HCT116 (cell line): Measurements from ENCODE around the gene ABCC10. TPM values are rescaled to one million over a fixed set of nuclear protein-coding genes. Genes with fewer than 3 reads are reported as not detected.

ENCODE experiments used
- ATAC-seq: fragments of 200-7000 bp; cut with Tn5 transposase; 2 replicates; pipeline ENCODE4 v1.9.1; 2020; ENCODE audit warnings: mild to moderate bottlenecking, moderate library complexity
- BruUV-seq: library from RNA; stranded (reverse); fragments of 400-500 nt; replicated peaks from 2 replicates; lab custom pipeline; 2021; lab: Mats Ljungman, UMichigan
- CTCF ChIA-PET: fragments of 300-600 bp; sonication (Branson Sonifier 250); formaldehyde crosslinking; loops from one replicate; lab custom pipeline; 2021; ENCODE audit warnings: antibody characterized with exemption; lab: Charles Lee
- POLR2A ChIA-PET: fragments of 300-600, 350-600 bp; sonication (Branson Sonifier 250); formaldehyde crosslinking; loops from one replicate; lab custom pipeline; 2021; ENCODE audit warnings: antibody characterized with exemption; lab: Charles Lee
- RAD21 ChIA-PET, 2 experiments: fragments of 300-600 bp; sonication (Branson Sonifier 250); formaldehyde crosslinking; loops; one replicate each; lab custom pipeline; 2023; ENCODE audit warnings: low total read pairs in 2 of 2; ENCODE audit not compliant: uncharacterized antibody in 2 of 2, unreplicated experiment in 2 of 2, low non-redundant PET in 1 of 2; lab: Charles Lee
- DNase-seq: peaks from one replicate; pipeline ENCODE4 v3.0.0-alpha.2; 2010; ENCODE audit warnings: low read depth, low spot score
- H2AFZ ChIP-seq: fragments of 200-600 bp; shearing (Covaris generic), sonication (generic); 2 replicates; pipeline ENCODE4 v1.6.1; 2017; ENCODE audit warnings: low read depth, mixed run types, mixed read lengths, antibody characterized with exemption, low read length; ENCODE audit not compliant: poor library complexity, severe bottlenecking
- H3K27ac ChIP-seq: 2 replicates; pipeline ENCODE4 v1.5.1; 2012; ENCODE audit warnings: low read depth, low read length
- H3K27me3 ChIP-seq: fragments of 200-600 bp; sonication (generic); 2 replicates; pipeline ENCODE4 v1.6.1; 2016; ENCODE audit warnings: mixed run types, low read length, mixed read lengths; ENCODE audit not compliant: insufficient read depth
- H3K36me3 ChIP-seq, 2 experiments: fragments of 200-500 bp in 1 of 2; fragments of 200-600 bp in 1 of 2; sonication (Bioruptor generic) in 1 of 2; sonication (generic) in 1 of 2; 2 replicates each; pipeline versions ENCODE4 v1.5.1 to v1.6.1; 2014 to 2016; ENCODE audit warnings: low read length in 2 of 2, inconsistent platforms in 1 of 2, mixed read lengths in 1 of 2, mixed run types in 1 of 2; ENCODE audit not compliant: insufficient read depth in 2 of 2, control insufficient read depth in 1 of 2
- H3K4me1 ChIP-seq, 2 experiments: fragments of 200-600 bp in 1 of 2; sonication (generic) in 1 of 2; 2 replicates each; pipeline versions ENCODE4 v1.5.1 to v1.6.1; 2012 to 2017; ENCODE audit warnings: low read length in 2 of 2, inconsistent platforms in 1 of 2, mild to moderate bottlenecking in 1 of 2, mixed read lengths in 1 of 2, mixed run types in 1 of 2, moderate library complexity in 1 of 2; ENCODE audit not compliant: insufficient read depth in 2 of 2, control insufficient read depth in 1 of 2
- H3K4me2 ChIP-seq: fragments of 200-600 bp; sonication (generic); 2 replicates; pipeline ENCODE4 v1.6.1; 2017; ENCODE audit warnings: mixed run types, low read length, mixed read lengths
- H3K4me3 ChIP-seq, 2 experiments: fragments of 200-600 bp in 1 of 2; sonication (generic) in 1 of 2; replicated peaks in 1 of 2; 2 replicates each; pipeline ENCODE4 v1.5.1; 2011 to 2016; ENCODE audit warnings: low read length in 2 of 2, control low read depth in 1 of 2, low read depth in 1 of 2, mild to moderate bottlenecking in 1 of 2, mixed read lengths in 1 of 2, mixed run types in 1 of 2
- H3K79me2 ChIP-seq: fragments of 200-600 bp; sonication (generic); 2 replicates; pipeline ENCODE4 v1.6.1; 2017; ENCODE audit warnings: mild to moderate bottlenecking, mixed run types, low read length, moderate library complexity, mixed read lengths; ENCODE audit not compliant: insufficient read depth
- H3K9ac ChIP-seq: fragments of 200-600 bp; sonication (generic); 2 replicates; pipeline ENCODE4 v1.6.1; 2016; ENCODE audit warnings: low read length, mixed read lengths
- H3K9me2 ChIP-seq: fragments of 200-600 bp; sonication (generic), shearing (Covaris generic); 2 replicates; pipeline ENCODE4 v1.6.1; 2017; ENCODE audit warnings: mixed run types, mild to moderate bottlenecking, moderate library complexity; ENCODE audit not compliant: insufficient read depth
- H3K9me3 ChIP-seq, 2 experiments: fragments of 200-500 bp in 1 of 2; fragments of 200-600 bp in 1 of 2; sonication (Bioruptor generic) in 1 of 2; sonication (generic) in 1 of 2; 2 replicates each; pipeline ENCODE4 v1.6.1; 2014 to 2017; ENCODE audit warnings: low read length in 2 of 2, mixed read lengths in 2 of 2, inconsistent platforms in 1 of 2, low read depth in 1 of 2, mild to moderate bottlenecking in 1 of 2, mixed run types in 1 of 2, moderate library complexity in 1 of 2; ENCODE audit not compliant: control insufficient read depth in 1 of 2, insufficient read depth in 1 of 2
- H4K20me1 ChIP-seq: fragments of 200-600 bp; sonication (generic), shearing (Covaris generic); 2 replicates; pipeline ENCODE4 v1.6.1; 2017; ENCODE audit warnings: mixed run types, mild to moderate bottlenecking, moderate library complexity; ENCODE audit not compliant: insufficient read depth
- CEBPB ChIP-seq: IDR thresholded peaks from 2 replicates; pipeline ENCODE4 v1.6.1; 2012; ENCODE audit warnings: low read depth
- EZH2 ChIP-seq: fragments of 200-600 bp; sonication (generic); IDR thresholded peaks from 2 replicates; pipeline ENCODE4 v1.6.1; 2017; ENCODE audit warnings: antibody characterized with exemption, mixed run types
- EZH2phosphoT487 ChIP-seq: fragments of 200-600 bp; IDR thresholded peaks from 2 replicates; pipeline ENCODE4 v1.6.1; 2018; ENCODE audit warnings: antibody characterized with exemption, borderline replicate concordance
- FOSL1 ChIP-seq: IDR thresholded peaks from 2 replicates; pipeline ENCODE4 v1.6.1; 2012; ENCODE audit warnings: low read depth
- POLR2A ChIP-seq: IDR thresholded peaks from 2 replicates; pipeline ENCODE4 v1.7.0; 2011; ENCODE audit warnings: borderline replicate concordance; ENCODE audit not compliant: insufficient read depth, insufficient read length; ENCODE audit errors: extremely low read depth
- SRF ChIP-seq: IDR thresholded peaks from 2 replicates; pipeline ENCODE4 v1.6.1; 2012; ENCODE audit warnings: low read depth
- YY1 ChIP-seq: IDR thresholded peaks from 2 replicates; pipeline ENCODE4 v1.6.1; 2011; ENCODE audit warnings: low read length, low read depth, moderate library complexity, mild to moderate bottlenecking; ENCODE audit not compliant: insufficient replicate concordance; ENCODE audit errors: extremely low read depth
- ZFX ChIP-seq: fragments of 450-650 bp; IDR thresholded peaks from 2 replicates; pipeline ENCODE4 v1.6.1; 2017
- ZNF274 ChIP-seq: fragments of 200-500 bp; sonication (Bioruptor generic); IDR thresholded peaks from 2 replicates; pipeline ENCODE4 v1.6.1; 2014; ENCODE audit warnings: mild to moderate bottlenecking, low read depth, low read length, inconsistent platforms
- intact Hi-C: fragments of 100-400 bp; cut with micrococcal nuclease; formaldehyde crosslinking; loops from 2 replicates; pipeline ENCODE4 v1.10.0; 2022
- total RNA-seq: library from RNA; stranded (reverse); gene quantifications from one replicate; pipeline ENCODE4 v1.2.1, GENCODE V29; 2021; ENCODE audit not compliant: unreplicated experiment
- TF ChIP-seq, protein P1 (sequence below): IDR thresholded peaks from 2 replicates; pipeline ENCODE4 v1.6.1; 2012
- TF ChIP-seq, protein P2 (sequence below): IDR thresholded peaks from 2 replicates; pipeline ENCODE4 v1.6.1; 2012; ENCODE audit warnings: low read depth
- TF ChIP-seq, protein P3 (sequence below), 3 experiments: fragments of 200-600 bp in 1 of 3; sonication (generic) in 1 of 3; IDR thresholded peaks in 2 of 3; conservative IDR thresholded peaks in 1 of 3; 2 replicates each; pipeline ENCODE4 v1.5.1; 2012 to 2017; ENCODE audit warnings: low read depth in 2 of 3, low read length in 2 of 3, antibody characterized with exemption in 1 of 3, borderline replicate concordance in 1 of 3, control low read depth in 1 of 3, mild to moderate bottlenecking in 1 of 3, mixed read lengths in 1 of 3, mixed run types in 1 of 3, moderate library complexity in 1 of 3; ENCODE audit not compliant: insufficient read depth in 1 of 3
- TF ChIP-seq, protein P4 (sequence below): IDR thresholded peaks from 2 replicates; pipeline ENCODE4 v1.6.1; 2011; ENCODE audit warnings: mild to moderate bottlenecking, low read length, moderate library complexity; ENCODE audit not compliant: insufficient replicate concordance; ENCODE audit errors: extremely low read depth

Gene ABCC10
- total RNA-seq, 1 experiment from 2014 or later: 29.9 TPM

DNA sequence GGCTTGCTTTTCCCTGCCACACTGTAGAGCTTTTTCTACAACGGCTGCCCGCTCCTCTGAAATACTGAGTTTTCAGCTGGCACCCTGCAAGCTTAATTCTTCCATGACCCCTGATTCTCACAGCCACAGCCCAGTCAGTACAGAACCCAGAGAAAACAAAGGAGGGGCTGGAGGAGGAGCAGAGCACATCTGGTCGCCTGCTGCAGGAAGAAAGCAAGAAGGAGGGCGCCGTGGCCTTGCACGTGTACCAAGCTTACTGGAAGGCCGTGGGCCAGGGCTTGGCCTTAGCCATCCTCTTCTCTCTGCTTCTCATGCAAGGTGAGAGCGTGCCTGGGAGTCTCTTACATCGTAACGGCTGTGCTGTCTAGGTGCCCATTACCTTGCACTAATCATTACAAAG lies 16.7 kb downstream of the ABCC10 start:
- Histone ChIP-seq H3K27me3 (no peaks in the 10 kb centered on the region), H3K27ac (no peak overlapping the region), H3K36me3 (peaks cover 3 to 6% of the 10 kb centered on the region in 2 experiments; a peak in 3 of 4 replicates), H3K9me3 (no peaks in the 10 kb centered on the region), H3K9me2 (no peaks in the 10 kb centered on the region), H2AFZ (no peak overlapping the region), H3K4me1 (no peaks in the 10 kb centered on the region), H3K9ac (no peak overlapping the region), H3K4me2 (no peak overlapping the region), H4K20me1 (no peaks in the 10 kb centered on the region), H3K79me2 (no peaks in the 10 kb centered on the region), H3K4me3 (no peak overlapping the region)
- BruUV-seq: no TSS peak
- ChIA-PET POLR2A (no interaction called here), RAD21 (no interaction called here), CTCF (interaction anchor here (1.2 kb wide), 1 partner anchor 13 kb away, joined by 4 read pairs; no protein-coding TSS in a partner anchor)
- intact Hi-C loops: no loop called here
- DNase-seq: no peak
- no peak for TF ChIP-seq YY1
- no peak for TF ChIP-seq POLR2A
- TF ChIP-seq ZFX: no peak
- TF ChIP-seq EZH2: no peak
- TF ChIP-seq, protein P1, sequence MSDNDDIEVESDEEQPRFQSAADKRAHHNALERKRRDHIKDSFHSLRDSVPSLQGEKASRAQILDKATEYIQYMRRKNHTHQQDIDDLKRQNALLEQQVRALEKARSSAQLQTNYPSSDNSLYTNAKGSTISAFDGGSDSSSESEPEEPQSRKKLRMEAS: no peak
- TF ChIP-seq, protein P2, sequence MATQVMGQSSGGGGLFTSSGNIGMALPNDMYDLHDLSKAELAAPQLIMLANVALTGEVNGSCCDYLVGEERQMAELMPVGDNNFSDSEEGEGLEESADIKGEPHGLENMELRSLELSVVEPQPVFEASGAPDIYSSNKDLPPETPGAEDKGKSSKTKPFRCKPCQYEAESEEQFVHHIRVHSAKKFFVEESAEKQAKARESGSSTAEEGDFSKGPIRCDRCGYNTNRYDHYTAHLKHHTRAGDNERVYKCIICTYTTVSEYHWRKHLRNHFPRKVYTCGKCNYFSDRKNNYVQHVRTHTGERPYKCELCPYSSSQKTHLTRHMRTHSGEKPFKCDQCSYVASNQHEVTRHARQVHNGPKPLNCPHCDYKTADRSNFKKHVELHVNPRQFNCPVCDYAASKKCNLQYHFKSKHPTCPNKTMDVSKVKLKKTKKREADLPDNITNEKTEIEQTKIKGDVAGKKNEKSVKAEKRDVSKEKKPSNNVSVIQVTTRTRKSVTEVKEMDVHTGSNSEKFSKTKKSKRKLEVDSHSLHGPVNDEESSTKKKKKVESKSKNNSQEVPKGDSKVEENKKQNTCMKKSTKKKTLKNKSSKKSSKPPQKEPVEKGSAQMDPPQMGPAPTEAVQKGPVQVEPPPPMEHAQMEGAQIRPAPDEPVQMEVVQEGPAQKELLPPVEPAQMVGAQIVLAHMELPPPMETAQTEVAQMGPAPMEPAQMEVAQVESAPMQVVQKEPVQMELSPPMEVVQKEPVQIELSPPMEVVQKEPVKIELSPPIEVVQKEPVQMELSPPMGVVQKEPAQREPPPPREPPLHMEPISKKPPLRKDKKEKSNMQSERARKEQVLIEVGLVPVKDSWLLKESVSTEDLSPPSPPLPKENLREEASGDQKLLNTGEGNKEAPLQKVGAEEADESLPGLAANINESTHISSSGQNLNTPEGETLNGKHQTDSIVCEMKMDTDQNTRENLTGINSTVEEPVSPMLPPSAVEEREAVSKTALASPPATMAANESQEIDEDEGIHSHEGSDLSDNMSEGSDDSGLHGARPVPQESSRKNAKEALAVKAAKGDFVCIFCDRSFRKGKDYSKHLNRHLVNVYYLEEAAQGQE: no peak
- no peak for TF ChIP-seq SRF
- no peak for TF ChIP-seq FOSL1
- TF ChIP-seq, protein P3, sequence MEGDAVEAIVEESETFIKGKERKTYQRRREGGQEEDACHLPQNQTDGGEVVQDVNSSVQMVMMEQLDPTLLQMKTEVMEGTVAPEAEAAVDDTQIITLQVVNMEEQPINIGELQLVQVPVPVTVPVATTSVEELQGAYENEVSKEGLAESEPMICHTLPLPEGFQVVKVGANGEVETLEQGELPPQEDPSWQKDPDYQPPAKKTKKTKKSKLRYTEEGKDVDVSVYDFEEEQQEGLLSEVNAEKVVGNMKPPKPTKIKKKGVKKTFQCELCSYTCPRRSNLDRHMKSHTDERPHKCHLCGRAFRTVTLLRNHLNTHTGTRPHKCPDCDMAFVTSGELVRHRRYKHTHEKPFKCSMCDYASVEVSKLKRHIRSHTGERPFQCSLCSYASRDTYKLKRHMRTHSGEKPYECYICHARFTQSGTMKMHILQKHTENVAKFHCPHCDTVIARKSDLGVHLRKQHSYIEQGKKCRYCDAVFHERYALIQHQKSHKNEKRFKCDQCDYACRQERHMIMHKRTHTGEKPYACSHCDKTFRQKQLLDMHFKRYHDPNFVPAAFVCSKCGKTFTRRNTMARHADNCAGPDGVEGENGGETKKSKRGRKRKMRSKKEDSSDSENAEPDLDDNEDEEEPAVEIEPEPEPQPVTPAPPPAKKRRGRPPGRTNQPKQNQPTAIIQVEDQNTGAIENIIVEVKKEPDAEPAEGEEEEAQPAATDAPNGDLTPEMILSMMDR (IDR thresholded peaks at IDR 0.05 in 2 of 3, conservative IDR thresholded peaks at IDR 0.05 in 1 of 3; ENCODE audit: borderline replicate concordance in 1 of 3, insufficient read depth in 1 of 3, low read depth in 2 of 3, low read length in 2 of 3): no peak
- TF ChIP-seq CEBPB: no peak
- TF ChIP-seq ZNF274: no peak
- TF ChIP-seq, protein P4, sequence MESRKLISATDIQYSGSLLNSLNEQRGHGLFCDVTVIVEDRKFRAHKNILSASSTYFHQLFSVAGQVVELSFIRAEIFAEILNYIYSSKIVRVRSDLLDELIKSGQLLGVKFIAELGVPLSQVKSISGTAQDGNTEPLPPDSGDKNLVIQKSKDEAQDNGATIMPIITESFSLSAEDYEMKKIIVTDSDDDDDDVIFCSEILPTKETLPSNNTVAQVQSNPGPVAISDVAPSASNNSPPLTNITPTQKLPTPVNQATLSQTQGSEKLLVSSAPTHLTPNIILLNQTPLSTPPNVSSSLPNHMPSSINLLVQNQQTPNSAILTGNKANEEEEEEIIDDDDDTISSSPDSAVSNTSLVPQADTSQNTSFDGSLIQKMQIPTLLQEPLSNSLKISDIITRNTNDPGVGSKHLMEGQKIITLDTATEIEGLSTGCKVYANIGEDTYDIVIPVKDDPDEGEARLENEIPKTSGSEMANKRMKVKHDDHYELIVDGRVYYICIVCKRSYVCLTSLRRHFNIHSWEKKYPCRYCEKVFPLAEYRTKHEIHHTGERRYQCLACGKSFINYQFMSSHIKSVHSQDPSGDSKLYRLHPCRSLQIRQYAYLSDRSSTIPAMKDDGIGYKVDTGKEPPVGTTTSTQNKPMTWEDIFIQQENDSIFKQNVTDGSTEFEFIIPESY: no peak
- no peak for TF ChIP-seq EZH2phosphoT487
- no peak for ATAC-seq
